T-helper 1 cell (primary cell): Measurements from ENCODE around the gene MSMB.
"Not testable (repeated sequence)": the region's sequence is repeated elsewhere in the genome, so short reads cannot be mapped to it uniquely, and the experiment has no call there.

Experiments used
- DNase-seq, 5 donors: peaks; one replicate each; pipeline ENCODE4 v3.0.0-alpha.2; 2012 to 2020
- total RNA-seq, 4 donors: gene quantifications; one replicate each; lab custom pipeline; 2026; lab: John Stamatoyannopoulos, UW

Gene MSMB, protein sequence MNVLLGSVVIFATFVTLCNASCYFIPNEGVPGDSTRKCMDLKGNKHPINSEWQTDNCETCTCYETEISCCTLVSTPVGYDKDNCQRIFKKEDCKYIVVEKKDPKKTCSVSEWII
- total RNA-seq = 0 to 0.08 (median 0) reads per million in 4 donors

DNA sequence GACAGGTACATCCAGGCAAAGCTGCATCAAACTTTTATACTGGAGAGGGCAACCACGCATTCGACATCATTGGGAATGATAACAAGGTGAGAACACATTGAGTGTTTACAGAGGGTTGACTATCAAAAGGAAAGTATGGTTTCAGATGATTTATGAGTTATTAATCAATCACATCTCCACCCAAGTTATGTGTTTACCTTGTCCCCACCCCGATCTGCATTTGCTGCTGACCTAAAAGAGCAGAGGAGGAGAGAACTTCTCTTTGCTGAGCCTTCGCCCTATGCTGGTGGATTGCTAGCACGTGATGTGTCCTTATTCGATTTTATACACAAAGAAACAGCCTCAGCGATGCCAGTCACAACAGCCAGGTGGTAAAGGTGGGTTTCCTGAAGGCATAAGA lies at the start of gene MSMB:
TSS of gene MSMB (minus strand) at position 9 of the 400 bp plus-strand sequence. CDS start 32 bp downstream, outside the sequence.
- no peak for DNase-seq

GRCh38 chr10:46094931-46095750 lies 49.1 kb upstream of the MSMB start:
- DNase-seq = no peak

DNA sequence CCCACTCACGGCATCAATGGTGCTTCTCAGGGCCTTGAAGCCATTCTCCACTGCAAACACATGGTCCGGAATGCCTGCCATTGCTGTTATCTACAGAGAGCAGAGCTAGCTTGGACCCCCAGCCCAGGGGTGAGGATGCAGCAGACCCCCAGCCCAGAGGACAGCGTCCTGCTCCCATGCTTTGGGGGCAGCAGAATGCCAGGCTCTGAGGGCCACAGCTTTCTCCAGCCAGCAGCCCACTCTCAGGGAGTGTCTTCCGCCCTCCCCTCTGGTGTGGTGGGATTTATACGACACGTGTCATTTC lies 48.1 kb upstream of the MSMB start:
- no peak for DNase-seq

DNA sequence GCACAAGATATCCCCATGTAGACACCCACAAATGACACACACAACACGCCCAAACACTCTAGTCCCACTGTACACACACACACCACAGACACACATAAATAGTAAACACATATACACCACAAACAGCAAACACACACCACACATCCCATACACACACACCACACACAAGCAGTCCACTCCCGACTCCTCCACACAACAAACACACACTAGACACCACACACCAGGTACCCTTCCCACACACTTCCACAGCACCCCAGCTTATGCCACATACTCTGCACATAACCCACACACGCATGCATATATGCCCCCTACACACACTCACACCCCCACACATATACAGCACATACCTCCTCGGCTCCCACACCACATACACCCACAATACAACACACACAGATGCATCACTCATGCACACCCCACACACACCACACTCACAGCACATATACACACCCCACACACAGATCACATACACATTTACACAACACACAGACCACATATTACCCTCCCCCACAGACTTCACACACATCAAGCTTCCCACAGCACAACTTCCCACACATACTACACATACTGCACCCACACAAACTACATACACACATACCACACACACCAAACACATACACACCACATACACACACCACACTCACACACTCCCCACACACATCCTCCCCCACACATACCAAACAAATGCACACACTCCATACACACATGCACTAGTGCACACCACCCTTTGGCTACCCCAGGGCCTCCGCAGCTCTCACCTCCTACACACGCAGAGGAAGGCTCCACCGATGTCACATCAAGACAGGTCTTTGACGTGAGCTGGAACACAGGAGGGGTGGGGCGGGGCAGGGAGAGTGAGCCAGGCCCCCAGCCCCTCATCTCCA lies 47.5 kb upstream of the MSMB start:
- peak in 1 of 5 donors; percentile 45 for DNase-seq

DNA sequence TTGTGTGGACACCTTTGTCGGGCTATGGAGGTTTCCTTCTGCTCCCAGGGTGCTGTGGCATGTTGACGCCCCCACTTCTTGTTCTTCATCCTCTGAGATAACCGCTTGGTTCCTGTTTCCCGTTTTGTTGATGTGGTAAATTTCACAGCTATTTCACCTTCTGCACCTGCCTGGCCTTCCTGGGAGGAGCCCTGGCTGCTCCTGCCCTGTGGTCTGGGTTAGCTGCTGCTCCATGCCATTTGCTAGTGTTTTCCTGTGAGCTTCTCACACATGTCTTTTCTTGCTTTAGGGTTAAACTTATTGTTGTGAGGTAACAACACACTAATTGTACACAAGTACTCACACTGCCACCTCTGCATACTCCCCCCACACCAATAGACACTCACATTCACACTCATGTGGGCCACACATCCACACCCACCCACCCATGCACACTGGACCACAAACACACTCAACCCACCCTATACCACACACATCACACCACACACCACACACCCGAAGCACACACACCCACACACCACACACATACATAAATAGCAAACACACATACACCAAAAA lies 46.5 kb upstream of the MSMB start:
- peak in 2 of 5 donors; percentile 41 to 55 for DNase-seq

- no peak for DNase-seq
These were observed 45.9 kb upstream of the MSMB start for GRCh38 chr10:46091828-46092523.

DNA sequence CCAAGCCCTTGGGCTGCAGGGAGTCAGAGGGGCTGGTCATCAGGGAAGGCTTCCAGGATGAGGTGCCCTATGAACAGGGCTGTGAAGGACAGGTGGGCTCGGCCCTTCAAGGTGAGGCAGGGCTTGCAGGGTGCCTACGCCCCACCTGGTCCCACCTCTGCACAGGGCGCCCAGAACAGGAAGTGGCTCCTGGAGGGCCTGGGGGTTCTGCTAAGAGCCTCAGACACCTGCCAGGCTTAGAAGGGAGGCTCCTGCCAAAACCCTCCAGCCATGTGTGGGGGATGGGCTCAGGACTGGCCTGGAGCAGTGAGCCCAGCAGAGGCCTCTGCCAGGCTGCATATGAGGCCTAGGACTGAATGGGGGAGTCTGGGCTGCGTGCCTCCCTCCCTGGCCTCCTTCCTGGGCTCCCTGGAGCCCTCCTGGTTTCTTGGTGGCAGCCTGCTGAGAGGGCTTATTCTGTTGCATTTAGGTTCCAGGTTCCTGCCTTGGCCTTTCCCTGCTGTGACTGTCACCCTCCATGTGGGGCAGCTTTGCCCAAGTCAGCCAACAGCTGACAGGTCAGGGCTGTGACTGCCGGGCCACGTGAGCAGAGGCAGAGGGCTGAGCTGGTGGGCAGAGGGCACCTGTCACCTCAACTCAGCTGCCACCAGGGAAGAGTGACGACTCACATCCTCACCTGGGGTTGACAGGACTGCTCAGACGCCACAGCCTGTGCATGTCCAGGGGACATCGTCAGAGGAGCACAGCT lies 45.2 kb upstream of the MSMB start:
- no peak for DNase-seq

- DNase-seq = no peak
These were observed 44.3 kb upstream of the MSMB start for GRCh38 chr10:46090258-46090812.

GRCh38 chr10:46087381-46087780 lies 41.3 kb upstream of the MSMB start:
- not testable (repeated sequence) for DNase-seq

DNA sequence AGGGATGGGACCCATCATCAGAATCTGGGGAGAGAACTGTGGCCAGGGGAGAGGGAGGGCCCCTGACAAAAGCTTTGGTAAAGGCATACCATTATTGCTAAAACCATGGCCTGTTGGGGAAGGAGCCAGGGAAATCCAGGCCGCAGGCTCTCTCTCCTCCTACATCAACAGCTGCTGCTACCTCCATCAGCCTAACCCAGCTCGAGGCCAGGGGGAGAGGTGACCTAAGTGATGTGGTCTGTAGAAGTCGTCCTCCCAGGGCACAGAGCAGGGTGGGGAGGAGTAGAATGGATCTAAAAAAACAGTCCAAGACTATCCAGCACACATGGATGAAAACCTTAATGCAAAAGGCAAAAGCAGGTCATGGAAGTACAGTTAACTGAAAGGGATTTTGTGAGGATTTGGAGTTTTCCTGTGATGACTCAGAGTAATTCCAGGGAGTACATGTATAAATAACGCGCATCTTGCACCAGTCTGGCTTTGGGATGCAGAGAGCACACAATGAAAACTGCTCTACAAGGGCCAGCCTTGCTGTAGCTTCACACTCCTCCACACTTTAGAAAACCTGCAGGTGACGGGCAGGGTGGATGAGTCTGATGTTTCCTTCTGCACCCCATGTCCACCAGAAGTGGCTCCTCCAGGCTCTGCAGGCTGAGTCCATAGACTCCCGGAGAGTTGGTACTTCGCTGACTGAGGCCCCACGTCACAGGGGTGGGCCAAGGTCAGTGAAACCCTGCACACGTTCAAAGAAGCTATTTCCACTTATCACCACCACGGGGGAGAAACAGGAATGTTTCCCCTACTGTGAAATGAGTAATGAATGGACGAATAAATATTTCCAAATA lies 38.5 kb upstream of the MSMB start:
- no peak for DNase-seq

GRCh38 chr10:46080886-46081285 lies 34.8 kb upstream of the MSMB start:
- DNase-seq = no peak

DNA sequence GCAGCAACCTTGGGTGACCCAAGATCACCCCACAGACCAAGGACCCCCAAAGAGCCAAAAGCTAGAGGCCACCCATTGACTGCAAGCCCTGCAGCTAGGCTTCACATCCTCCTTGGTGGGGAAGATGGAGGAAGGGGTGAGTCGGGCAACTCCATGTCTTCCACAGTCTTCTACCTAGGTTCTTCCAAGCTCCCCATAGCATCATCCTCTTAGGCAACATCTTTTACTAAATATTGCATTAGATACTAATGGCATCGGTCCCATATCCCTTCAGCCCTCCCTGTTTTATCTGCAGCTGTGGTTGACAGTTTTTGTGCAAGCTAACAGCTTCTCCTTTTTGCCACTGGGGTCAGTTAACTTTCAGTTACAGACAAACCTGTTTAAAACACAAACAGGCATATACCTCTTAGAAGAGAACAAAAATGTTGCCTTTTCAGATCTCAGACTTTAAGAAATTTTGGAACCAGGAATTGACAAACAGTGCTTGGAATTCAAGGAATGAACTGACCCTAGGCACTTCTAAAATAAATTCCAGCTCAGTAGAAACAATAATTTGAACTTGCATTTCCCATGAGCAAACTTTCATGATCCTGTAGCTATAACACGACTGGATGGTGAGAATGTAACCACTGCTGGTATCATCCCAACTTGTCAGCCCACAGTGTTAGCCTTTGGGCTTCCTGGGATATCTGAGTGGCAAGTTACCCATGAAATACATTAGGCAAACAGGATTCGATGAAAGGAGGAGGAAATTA lies 33.9 kb upstream of the MSMB start:
- DNase-seq = no peak

- DNase-seq = no peak
These were observed 31.8 kb upstream of the MSMB start for GRCh38 chr10:46077731-46078413.

DNA sequence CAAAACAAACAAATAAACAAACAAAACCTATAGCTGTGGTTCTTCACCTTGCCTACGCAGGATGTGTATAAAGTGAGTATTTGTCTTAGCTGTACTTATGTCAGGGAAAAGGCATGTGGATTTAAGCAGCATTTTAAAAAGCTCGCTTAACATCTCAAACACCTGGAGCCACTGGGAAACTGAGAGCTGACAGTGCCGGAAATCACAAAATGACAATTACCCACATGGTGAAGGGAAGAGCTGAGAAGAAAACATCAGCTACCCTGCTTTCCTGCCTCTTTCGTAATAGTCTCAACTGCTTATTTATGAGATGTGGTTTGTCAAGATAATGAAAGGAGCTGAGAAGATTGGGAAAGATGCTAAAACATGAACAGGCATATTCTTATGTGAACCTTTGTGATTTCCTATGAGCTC lies 31.1 kb upstream of the MSMB start:
- DNase-seq = no peak

DNA sequence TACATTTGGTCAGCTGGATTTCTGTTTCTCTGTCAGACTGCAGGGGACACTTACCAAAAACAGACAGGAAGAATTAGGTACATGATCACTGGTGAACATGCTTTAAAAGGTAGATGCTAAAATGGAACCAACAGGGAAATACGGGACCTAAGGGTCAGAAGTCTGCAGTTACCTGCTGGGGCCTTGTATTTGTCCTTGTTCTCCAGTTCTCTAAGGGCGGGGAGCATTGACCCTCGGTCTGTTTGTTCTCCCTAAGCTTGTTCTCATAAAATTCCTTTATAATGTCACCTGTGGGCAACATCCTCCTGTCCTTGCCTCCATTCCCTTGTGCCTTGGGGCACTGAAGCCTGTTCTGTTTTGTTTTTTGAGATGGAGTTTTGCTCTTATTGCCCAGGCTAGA lies 29.8 kb upstream of the MSMB start:
- no peak for DNase-seq

- no peak for DNase-seq
These were observed 28.3 kb upstream of the MSMB start for GRCh38 chr10:46074196-46074946.

- no peak for DNase-seq
These were observed 27.5 kb upstream of the MSMB start for GRCh38 chr10:46073564-46073963.

- no peak for DNase-seq
These were observed 24.7 kb upstream of the MSMB start for GRCh38 chr10:46070749-46071148.
